Measurements from ENCODE around the gene IGIP.

IGIP gene

DNA sequence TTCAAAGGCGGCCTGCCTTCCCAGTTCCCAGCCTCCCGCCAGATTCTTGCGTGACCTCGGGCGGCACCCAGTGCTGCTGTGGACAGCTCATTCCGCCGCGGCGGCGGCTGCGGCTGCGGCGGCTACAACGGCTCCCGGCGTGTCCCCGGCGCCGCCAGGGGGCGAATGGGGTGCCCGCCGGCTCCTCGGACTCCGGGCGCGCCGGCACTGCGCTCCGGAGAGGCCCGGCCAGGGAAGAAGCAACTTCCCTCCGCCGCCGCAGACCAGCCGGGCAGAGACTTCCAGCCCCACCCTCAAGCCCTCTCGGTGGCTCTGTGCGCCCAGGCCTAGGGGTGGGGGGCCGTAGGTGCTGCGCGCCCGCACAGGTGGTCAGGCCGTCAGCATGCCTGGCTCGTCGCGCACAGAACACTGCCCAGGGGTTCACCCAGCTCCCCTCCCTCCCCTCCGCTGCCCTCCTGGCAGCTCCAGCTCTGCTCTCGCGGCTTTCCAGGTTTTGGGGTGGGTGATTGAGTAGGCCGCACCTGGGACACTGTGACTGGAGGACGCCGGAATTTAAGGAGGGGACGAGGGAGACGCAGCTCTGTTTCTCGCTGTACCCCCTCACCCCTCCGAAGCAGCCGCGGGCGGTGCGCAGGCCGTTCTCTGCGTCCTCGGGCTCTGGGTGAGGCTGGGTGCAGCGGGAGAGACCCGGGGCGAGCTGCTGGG lies 20.2 kb downstream of the IGIP start:
- no peak for TF ChIP-seq POLR2AphosphoS5 (IDR thresholded peaks at IDR 0.05; ENCODE audit: low read depth, low read length)
- TF ChIP-seq TAF1 (IDR thresholded peaks at IDR 0.05; ENCODE audit: borderline replicate concordance, insufficient read depth, low read length), result no peak
- TF ChIP-seq SIN3A (IDR thresholded peaks at IDR 0.05; ENCODE audit: borderline replicate concordance, insufficient read depth, low read length), result no peak
- TF ChIP-seq FOXP2 (optimal IDR thresholded peaks at IDR 0.05; ENCODE audit: borderline replicate concordance, extremely low read depth, extremely low read length, insufficient read depth), result no peak
- TF ChIP-seq, protein P1, sequence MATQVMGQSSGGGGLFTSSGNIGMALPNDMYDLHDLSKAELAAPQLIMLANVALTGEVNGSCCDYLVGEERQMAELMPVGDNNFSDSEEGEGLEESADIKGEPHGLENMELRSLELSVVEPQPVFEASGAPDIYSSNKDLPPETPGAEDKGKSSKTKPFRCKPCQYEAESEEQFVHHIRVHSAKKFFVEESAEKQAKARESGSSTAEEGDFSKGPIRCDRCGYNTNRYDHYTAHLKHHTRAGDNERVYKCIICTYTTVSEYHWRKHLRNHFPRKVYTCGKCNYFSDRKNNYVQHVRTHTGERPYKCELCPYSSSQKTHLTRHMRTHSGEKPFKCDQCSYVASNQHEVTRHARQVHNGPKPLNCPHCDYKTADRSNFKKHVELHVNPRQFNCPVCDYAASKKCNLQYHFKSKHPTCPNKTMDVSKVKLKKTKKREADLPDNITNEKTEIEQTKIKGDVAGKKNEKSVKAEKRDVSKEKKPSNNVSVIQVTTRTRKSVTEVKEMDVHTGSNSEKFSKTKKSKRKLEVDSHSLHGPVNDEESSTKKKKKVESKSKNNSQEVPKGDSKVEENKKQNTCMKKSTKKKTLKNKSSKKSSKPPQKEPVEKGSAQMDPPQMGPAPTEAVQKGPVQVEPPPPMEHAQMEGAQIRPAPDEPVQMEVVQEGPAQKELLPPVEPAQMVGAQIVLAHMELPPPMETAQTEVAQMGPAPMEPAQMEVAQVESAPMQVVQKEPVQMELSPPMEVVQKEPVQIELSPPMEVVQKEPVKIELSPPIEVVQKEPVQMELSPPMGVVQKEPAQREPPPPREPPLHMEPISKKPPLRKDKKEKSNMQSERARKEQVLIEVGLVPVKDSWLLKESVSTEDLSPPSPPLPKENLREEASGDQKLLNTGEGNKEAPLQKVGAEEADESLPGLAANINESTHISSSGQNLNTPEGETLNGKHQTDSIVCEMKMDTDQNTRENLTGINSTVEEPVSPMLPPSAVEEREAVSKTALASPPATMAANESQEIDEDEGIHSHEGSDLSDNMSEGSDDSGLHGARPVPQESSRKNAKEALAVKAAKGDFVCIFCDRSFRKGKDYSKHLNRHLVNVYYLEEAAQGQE (IDR thresholded peaks at IDR 0.05; ENCODE audit: insufficient read depth in 1 of 2, low read depth in 2 of 2, low read length in 2 of 2), result no peak

DNA sequence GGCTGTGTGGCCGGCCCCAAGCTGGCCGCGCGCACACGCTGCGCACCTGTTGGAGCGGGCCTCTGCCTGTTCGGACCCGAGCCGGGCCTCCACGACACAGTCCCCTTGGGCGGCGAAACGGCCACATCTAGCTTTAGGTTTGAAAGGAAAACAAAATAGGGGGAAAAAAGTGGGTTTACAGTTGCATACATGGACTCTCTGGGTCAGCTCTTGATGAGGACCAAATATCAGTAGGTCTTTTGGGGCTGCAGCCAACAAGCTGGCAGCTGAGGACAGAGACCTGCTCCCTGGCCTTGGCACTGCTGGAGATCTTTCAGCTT lies 20.7 kb downstream of the IGIP start:
- no peak for TF ChIP-seq POLR2AphosphoS5 (IDR thresholded peaks at IDR 0.05; ENCODE audit: low read depth, low read length)
- TF ChIP-seq TAF1 (IDR thresholded peaks at IDR 0.05; ENCODE audit: borderline replicate concordance, insufficient read depth, low read length), result no peak
- TF ChIP-seq, protein P1 (IDR thresholded peaks at IDR 0.05; ENCODE audit: insufficient read depth in 1 of 2, low read depth in 2 of 2, low read length in 2 of 2), result no peak
- no peak for TF ChIP-seq FOXP2 (optimal IDR thresholded peaks at IDR 0.05; ENCODE audit: borderline replicate concordance, extremely low read depth, extremely low read length, insufficient read depth)
- TF ChIP-seq SIN3A (IDR thresholded peaks at IDR 0.05; ENCODE audit: borderline replicate concordance, insufficient read depth, low read length), result no peak

DNA sequence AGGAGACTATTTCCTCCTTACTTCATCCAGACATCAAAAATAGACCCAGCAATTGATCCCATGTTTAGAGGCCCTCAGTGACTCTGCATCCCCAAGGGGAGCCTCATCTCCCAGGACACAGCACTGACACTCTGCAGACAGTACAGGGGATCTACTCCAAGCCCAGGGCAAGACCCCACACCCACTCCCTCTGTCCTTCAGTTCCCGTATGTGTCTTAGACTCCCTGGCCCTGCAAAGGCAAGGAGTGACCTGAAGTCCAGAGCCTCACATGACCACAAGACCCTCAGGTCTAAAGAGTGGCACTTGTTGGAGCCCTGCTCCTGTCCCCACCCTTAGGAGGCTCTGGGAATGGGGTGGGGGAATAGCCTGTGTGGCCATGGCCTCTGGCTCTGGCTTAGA lies 21.7 kb downstream of the IGIP start:
- TF ChIP-seq TAF1 (IDR thresholded peaks at IDR 0.05; ENCODE audit: borderline replicate concordance, insufficient read depth, low read length), result no peak
- TF ChIP-seq, protein P1 (IDR thresholded peaks at IDR 0.05; ENCODE audit: insufficient read depth in 1 of 2, low read depth in 2 of 2, low read length in 2 of 2), result no peak

DNA sequence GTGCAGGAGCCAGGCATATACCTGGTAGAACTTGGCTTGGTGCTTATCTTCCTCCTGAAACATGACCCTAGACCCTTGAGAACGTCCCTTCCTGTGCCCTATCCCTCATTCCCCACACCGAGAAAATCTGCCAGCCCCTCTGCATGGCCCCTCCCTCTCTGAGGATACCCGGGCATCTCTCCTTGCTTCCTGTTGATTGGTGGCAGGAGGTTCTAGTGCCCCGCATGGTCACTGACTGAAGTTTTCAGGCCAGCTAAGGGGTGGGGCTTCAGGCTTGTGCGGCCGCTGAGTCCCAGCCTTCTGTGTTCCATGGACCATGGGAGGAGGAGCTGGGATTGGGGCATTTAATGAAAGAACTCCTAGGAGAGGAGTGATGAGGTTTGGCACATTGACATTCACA lies 22.8 kb downstream of the IGIP start:
- no peak for TF ChIP-seq POLR2AphosphoS5 (IDR thresholded peaks at IDR 0.05; ENCODE audit: low read depth, low read length)
- TF ChIP-seq TAF1 (IDR thresholded peaks at IDR 0.05; ENCODE audit: borderline replicate concordance, insufficient read depth, low read length), result no peak

DNA sequence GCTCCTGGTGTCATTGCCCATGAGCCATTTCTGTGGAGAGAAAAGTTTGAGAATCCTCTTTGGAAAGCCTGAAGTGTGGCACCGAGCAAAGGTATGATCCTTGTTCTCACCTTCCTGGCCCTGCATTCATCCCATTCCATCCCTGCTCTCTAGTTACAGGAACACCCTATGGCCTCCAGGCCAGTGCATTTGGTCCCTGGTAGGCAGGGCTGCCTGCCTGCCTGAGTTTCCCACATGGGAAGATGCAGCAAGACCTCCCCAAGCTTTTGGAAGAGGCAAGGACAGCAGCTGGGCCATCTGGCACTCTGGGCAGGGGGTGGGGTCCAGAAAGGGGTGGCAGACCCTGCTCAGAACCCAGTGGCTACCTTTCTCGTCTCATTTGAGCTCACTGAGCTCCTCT lies 24.5 kb downstream of the IGIP start:
- TF ChIP-seq POLR2AphosphoS5 (IDR thresholded peaks at IDR 0.05; ENCODE audit: low read depth, low read length) (no peak), SIN3A (IDR thresholded peaks at IDR 0.05; ENCODE audit: borderline replicate concordance, insufficient read depth, low read length) (no peak), FOXP2 (optimal IDR thresholded peaks at IDR 0.05; ENCODE audit: borderline replicate concordance, extremely low read depth, extremely low read length, insufficient read depth) (no peak), TAF1 (IDR thresholded peaks at IDR 0.05; ENCODE audit: borderline replicate concordance, insufficient read depth, low read length) (no peak)
- TF ChIP-seq, protein P1 (IDR thresholded peaks at IDR 0.05; ENCODE audit: insufficient read depth in 1 of 2, low read depth in 2 of 2, low read length in 2 of 2), result no peak

Data from PFSK-1 (cell line).